Mucosa of descending colon (tissue), 3 donors: ENCODE data around the gene MAPT. TPM values are rescaled to one million over a fixed set of nuclear protein-coding genes. Genes with fewer than 3 reads are reported as not detected.

Experiments used
- ATAC-seq: fragments of 200-7000 bp; cut with Tn5 transposase; one replicate; pipeline ENCODE4 v1.9.1; 2020; ENCODE audit warnings: mild to moderate bottlenecking, moderate library complexity
- DNase-seq, 3 donors: peaks; one replicate each; pipeline ENCODE4 v3.0.0-alpha.2; 2020
- H3K36me3 ChIP-seq: fragments of 200-600 bp; one replicate; pipeline ENCODE4 v1.8.0; 2021; ENCODE audit warnings: low read depth, mild to moderate bottlenecking
- H3K4me1 ChIP-seq: fragments of 200-600 bp; one replicate; pipeline ENCODE4 v1.8.0; 2021; ENCODE audit warnings: low read depth, mild to moderate bottlenecking
- H3K4me3 ChIP-seq: fragments of 200-600 bp; one replicate; pipeline ENCODE4 v1.8.0; 2021; ENCODE audit warnings: mild to moderate bottlenecking
- H3K9me3 ChIP-seq: fragments of 200-600 bp; one replicate; pipeline ENCODE4 v1.8.0; 2021; ENCODE audit warnings: mild to moderate bottlenecking
- CTCF ChIP-seq: fragments of 200-600 bp; IDR thresholded peaks from one replicate; pipeline ENCODE4 v1.8.0; 2022; ENCODE audit warnings: antibody characterized with exemption, mild to moderate bottlenecking
- intact Hi-C, 2 donors: fragments of 100-400 bp; cut with DNase I in 1 of 2; cut with micrococcal nuclease in 1 of 2; formaldehyde crosslinking; loops; one replicate each; pipeline versions ENCODE4 v1.11.0 to v1.11.1; 2022; cut with DNase I, micrococcal nuclease
- total RNA-seq, 3 donors: library from RNA; stranded (reverse); fragmentation: NEBNext Ultra II Directional in 2 of 3; extraction: Animal tissue kit (Norgen Biotek cat#: 25700) in 2 of 3; gene quantifications; one replicate each; pipeline versions ENCODE4 v1.2.1 to v1.2.4, GENCODE V29; 2021 to 2023
- donor health status: DM: no; HTN: no; CAD: no; lungs with moderate emphysema.
- donor health status: DM: no; HTN: no; CAD: no.
- donor health status: DM: no; HTN: yes; CAD: no.

The MAPT gene
- total RNA-seq, 3 donors from 2014 or later = 0.72 to 61.5 (median 1.4) TPM

- peak; percentile 11 for ATAC-seq
- Histone ChIP-seq H3K4me3 (no peak overlapping the region), H3K9me3 (no peaks in the 10 kb centered on the region), H3K4me1 (no peaks in the 10 kb centered on the region), H3K36me3 (no peaks in the 10 kb centered on the region)
- DNase-seq = peak in 2 of 3 donors; percentile 20 to 40
- intact Hi-C loops = no loop called here
- no peak for TF ChIP-seq CTCF
Measured at GRCh38 chr17:45942284-45942683, 47.9 kb downstream of the MAPT start.

GRCh38 chr17:45946841-45947256 lies 52.5 kb downstream of the MAPT start:
- Histone ChIP-seq H3K9me3 (no peaks in the 10 kb centered on the region), H3K4me3 (no peak overlapping the region), H3K36me3 (no peaks in the 10 kb centered on the region), H3K4me1 (no peaks in the 10 kb centered on the region)
- no peak for TF ChIP-seq CTCF
- no peak for DNase-seq
- no peak for ATAC-seq
- intact Hi-C loops = no loop called here

- no peak for DNase-seq
- no peak for ATAC-seq
- no peak for TF ChIP-seq CTCF
- H3K36me3 ChIP-seq = no peaks in the 10 kb centered on the region
- no peak overlapping the region for H3K4me3 ChIP-seq
- H3K4me1 ChIP-seq = no peaks in the 10 kb centered on the region
- H3K9me3 ChIP-seq = no peaks in the 10 kb centered on the region
- intact Hi-C loops = no loop called here
Measured at GRCh38 chr17:45948498-45948880, 54.1 kb downstream of the MAPT start.

GRCh38 chr17:45948881-45949624 lies 54.7 kb downstream of the MAPT start:
- DNase-seq = peak; percentile 56 to 74 (median 71)
- Histone ChIP-seq H3K9me3 (no peaks in the 10 kb centered on the region), H3K4me1 (no peaks in the 10 kb centered on the region), H3K36me3 (no peaks in the 10 kb centered on the region), H3K4me3 (no peak overlapping the region)
- intact Hi-C loops = no loop called here
- TF ChIP-seq CTCF = peak; percentile 61
- ATAC-seq = peak; percentile 96

- DNase-seq = no peak
- Histone ChIP-seq H3K9me3 (no peaks in the 10 kb centered on the region), H3K4me3 (no peak overlapping the region), H3K4me1 (no peaks in the 10 kb centered on the region), H3K36me3 (no peaks in the 10 kb centered on the region)
- ATAC-seq = no peak
- intact Hi-C loops = no loop called here
- TF ChIP-seq CTCF = no peak
Measured at GRCh38 chr17:45949755-45950320, 55.5 kb downstream of the MAPT start.
